K562 (cell line): ENCODE data around the gene ZNF528. TPM values are rescaled to one million over a fixed set of nuclear protein-coding genes. Genes with fewer than 3 reads are reported as not detected.

Experiments
- KLF13 ChIP-seq: fragments of 450-650 bp; IDR thresholded peaks from 2 replicates; pipeline ENCODE4 v1.6.1; 2016; ENCODE audit warnings: missing genetic modification characterization, low read depth, mild to moderate bottlenecking, missing compliant biosample characterization, moderate library complexity, borderline replicate concordance
- NFE2 ChIP-seq: IDR thresholded peaks from 2 replicates; pipeline ENCODE4 v1.6.1; 2014; ENCODE audit warnings: antibody characterized with exemption, low read depth
- OTX1 ChIP-seq: fragments of 450-650 bp; formaldehyde crosslinking; IDR thresholded peaks from 2 replicates; pipeline ENCODE4 v1.4.0; 2022; ENCODE audit warnings: mild to moderate bottlenecking
- RAD21 ChIP-seq, 2 experiments: fragments of 250-450 bp in 1 of 2; fragments of 450-650 bp in 1 of 2; sonication (Bioruptor Pico) in 1 of 2; formaldehyde crosslinking in 1 of 2; IDR thresholded peaks in 1 of 2; conservative IDR thresholded peaks in 1 of 2; 2 replicates each; pipeline versions ENCODE4 v1.4.0 to v1.8.0; 2020 to 2022; ENCODE audit warnings: mild to moderate bottlenecking in 2 of 2, moderate library complexity in 1 of 2
- RB1 ChIP-seq: fragments of 450-650 bp; IDR thresholded peaks from 2 replicates; pipeline ENCODE4 v1.6.1; 2017; ENCODE audit warnings: low read depth, mild to moderate bottlenecking
- SRSF7 ChIP-seq: fragments of 200-400 bp; formaldehyde crosslinking; optimal IDR thresholded peaks from 2 replicates; pipeline ENCODE3; 2017; ENCODE audit warnings: mild to moderate bottlenecking, low read depth, low read length
- XRCC3 ChIP-seq: fragments of 450-650 bp; IDR thresholded peaks from 2 replicates; pipeline ENCODE4 v1.6.1; 2017; ENCODE audit warnings: mild to moderate bottlenecking, moderate library complexity
- ZNF212 ChIP-seq: fragments of 450-650 bp; formaldehyde crosslinking; IDR thresholded peaks from 2 replicates; pipeline ENCODE4 v1.4.0; 2020; ENCODE audit warnings: mild to moderate bottlenecking
- polyA plus RNA-seq, 8 experiments: library from polyadenylated mRNA; depleted of rRNA in 4 of 8; stranded (reverse) in 5 of 8; unstranded in 3 of 8; fragments of >200 nt; fragmentation: Nextera tagmentation in 2 of 8; fragmentation: Illumina TruSeq in 1 of 8; extraction: Ambion mirVana in 2 of 8; extraction: Trizol in 1 of 8; gene quantifications; 2 replicates each; pipeline versions ENCODE4 v1.2.1 to v1.2.3, GENCODE V29; 2011 to 2014; ENCODE audit warnings: inconsistent platforms in 1 of 8, missing spikeins in 1 of 8
- total RNA-seq, 7 experiments: library from RNA; depleted of rRNA in 6 of 7; stranded (reverse); fragments of >200 nt in 6 of 7; fragmentation: Illumina TruSeq in 2 of 7; extraction: Trizol in 2 of 7; gene quantifications; 2 replicates each; pipeline versions ENCODE4 v1.2.1 to v1.2.3, GENCODE V29; 2011 to 2021; ENCODE audit warnings: low replicate concordance in 1 of 7
- TF ChIP-seq, protein P1 (sequence below): sonication (generic); formaldehyde crosslinking; IDR thresholded peaks from 2 replicates; pipeline ENCODE4 v1.8.1; 2023; ENCODE audit warnings: missing genetic modification reagents, mild to moderate bottlenecking, borderline replicate concordance
- TF ChIP-seq, protein P2 (sequence below): fragments of 250-450 bp; sonication (Bioruptor Pico); IDR thresholded peaks from 2 replicates; pipeline ENCODE4 v1.4.0; 2020; ENCODE audit warnings: borderline replicate concordance

Gene ZNF528
- total and polyA plus RNA-seq, 9 of the 15 experiments (the other 6 are each of a cell fraction or from before 2014, with no cell fraction given): 1.2 to 3.9 (median 2.4) TPM

DNA sequence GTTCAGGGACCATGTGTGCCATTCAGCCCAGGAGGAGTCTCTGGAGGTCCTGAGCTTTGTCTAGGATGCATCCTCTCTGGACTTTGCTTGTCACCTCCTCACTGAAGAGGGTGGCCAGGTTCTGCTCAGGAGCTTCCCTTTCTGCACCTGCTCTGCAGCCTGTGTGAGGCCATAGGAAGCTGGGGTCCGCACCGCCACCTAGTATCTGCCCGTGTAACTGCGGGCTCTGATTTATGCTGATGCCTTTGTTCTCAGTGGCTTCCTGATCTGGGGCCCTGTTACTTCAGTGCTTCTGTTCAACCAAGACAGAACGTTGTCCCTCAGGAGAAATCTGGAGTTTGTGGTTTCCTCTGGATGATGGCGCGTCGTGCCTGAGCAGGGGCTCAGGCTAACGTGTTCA, 46.1 kb upstream of the ZNF528 start (continued):
- TF ChIP-seq KLF13 (tag) (no peak), RB1 (no peak), ZNF212 (CRISPR knock-in tag) (no peak), OTX1 (no peak), RAD21 (CRISPR knock-in tag; conservative IDR thresholded peaks at IDR 0.05 in 1 of 2, IDR thresholded peaks at IDR 0.05 in 1 of 2) (peak in 1 of 2 experiments; percentile 24; a peak in 1 of 4 replicates), NFE2 (no peak), SRSF7 (no peak), XRCC3 (no peak)
- TF ChIP-seq, protein P1, sequence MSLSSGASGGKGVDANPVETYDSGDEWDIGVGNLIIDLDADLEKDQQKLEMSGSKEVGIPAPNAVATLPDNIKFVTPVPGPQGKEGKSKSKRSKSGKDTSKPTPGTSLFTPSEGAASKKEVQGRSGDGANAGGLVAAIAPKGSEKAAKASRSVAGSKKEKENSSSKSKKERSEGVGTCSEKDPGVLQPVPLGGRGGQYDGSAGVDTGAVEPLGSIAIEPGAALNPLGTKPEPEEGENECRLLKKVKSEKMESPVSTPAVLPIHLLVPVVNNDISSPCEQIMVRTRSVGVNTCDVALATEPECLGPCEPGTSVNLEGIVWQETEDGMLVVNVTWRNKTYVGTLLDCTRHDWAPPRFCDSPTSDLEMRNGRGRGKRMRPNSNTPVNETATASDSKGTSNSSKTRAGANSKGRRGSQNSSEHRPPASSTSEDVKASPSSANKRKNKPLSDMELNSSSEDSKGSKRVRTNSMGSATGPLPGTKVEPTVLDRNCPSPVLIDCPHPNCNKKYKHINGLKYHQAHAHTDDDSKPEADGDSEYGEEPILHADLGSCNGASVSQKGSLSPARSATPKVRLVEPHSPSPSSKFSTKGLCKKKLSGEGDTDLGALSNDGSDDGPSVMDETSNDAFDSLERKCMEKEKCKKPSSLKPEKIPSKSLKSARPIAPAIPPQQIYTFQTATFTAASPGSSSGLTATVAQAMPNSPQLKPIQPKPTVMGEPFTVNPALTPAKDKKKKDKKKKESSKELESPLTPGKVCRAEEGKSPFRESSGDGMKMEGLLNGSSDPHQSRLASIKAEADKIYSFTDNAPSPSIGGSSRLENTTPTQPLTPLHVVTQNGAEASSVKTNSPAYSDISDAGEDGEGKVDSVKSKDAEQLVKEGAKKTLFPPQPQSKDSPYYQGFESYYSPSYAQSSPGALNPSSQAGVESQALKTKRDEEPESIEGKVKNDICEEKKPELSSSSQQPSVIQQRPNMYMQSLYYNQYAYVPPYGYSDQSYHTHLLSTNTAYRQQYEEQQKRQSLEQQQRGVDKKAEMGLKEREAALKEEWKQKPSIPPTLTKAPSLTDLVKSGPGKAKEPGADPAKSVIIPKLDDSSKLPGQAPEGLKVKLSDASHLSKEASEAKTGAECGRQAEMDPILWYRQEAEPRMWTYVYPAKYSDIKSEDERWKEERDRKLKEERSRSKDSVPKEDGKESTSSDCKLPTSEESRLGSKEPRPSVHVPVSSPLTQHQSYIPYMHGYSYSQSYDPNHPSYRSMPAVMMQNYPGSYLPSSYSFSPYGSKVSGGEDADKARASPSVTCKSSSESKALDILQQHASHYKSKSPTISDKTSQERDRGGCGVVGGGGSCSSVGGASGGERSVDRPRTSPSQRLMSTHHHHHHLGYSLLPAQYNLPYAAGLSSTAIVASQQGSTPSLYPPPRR: no peak
- TF ChIP-seq, protein P2, sequence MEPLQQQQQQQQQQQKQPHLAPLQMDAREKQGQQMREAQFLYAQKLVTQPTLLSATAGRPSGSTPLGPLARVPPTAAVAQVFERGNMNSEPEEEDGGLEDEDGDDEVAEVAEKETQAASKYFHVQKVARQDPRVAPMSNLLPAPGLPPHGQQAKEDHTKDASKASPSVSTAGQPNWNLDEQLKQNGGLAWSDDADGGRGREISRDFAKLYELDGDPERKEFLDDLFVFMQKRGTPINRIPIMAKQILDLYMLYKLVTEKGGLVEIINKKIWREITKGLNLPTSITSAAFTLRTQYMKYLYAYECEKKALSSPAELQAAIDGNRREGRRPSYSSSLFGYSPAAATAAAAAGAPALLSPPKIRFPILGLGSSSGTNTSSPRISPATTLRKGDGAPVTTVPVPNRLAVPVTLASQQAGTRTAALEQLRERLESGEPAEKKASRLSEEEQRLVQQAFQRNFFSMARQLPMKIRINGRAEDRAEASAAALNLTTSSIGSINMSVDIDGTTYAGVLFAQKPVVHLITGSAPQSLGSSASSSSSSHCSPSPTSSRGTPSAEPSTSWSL (CRISPR knock-in tag): no peak
